HCT116 (cell line): ENCODE data around the gene CBY1. TPM values are rescaled to one million over a fixed set of nuclear protein-coding genes. Genes with fewer than 3 reads are reported as not detected.

ENCODE experiments used
- ATAC-seq: fragments of 200-7000 bp; cut with Tn5 transposase; 2 replicates; pipeline ENCODE4 v1.9.1; 2020; ENCODE audit warnings: mild to moderate bottlenecking, moderate library complexity
- BruUV-seq: library from RNA; stranded (reverse); fragments of 400-500 nt; replicated peaks from 2 replicates; lab custom pipeline; 2021; lab: Mats Ljungman, UMichigan
- CTCF ChIA-PET: fragments of 300-600 bp; sonication (Branson Sonifier 250); formaldehyde crosslinking; loops from one replicate; lab custom pipeline; 2021; ENCODE audit warnings: antibody characterized with exemption; lab: Charles Lee
- POLR2A ChIA-PET: fragments of 300-600, 350-600 bp; sonication (Branson Sonifier 250); formaldehyde crosslinking; loops from one replicate; lab custom pipeline; 2021; ENCODE audit warnings: antibody characterized with exemption; lab: Charles Lee
- RAD21 ChIA-PET, 2 experiments: fragments of 300-600 bp; sonication (Branson Sonifier 250); formaldehyde crosslinking; loops; one replicate each; lab custom pipeline; 2023; ENCODE audit warnings: low total read pairs in 2 of 2; ENCODE audit not compliant: uncharacterized antibody in 2 of 2, unreplicated experiment in 2 of 2, low non-redundant PET in 1 of 2; lab: Charles Lee
- DNase-seq: peaks from one replicate; pipeline ENCODE4 v3.0.0-alpha.2; 2010; ENCODE audit warnings: low read depth, low spot score
- H2AFZ ChIP-seq: fragments of 200-600 bp; shearing (Covaris generic), sonication (generic); 2 replicates; pipeline ENCODE4 v1.6.1; 2017; ENCODE audit warnings: low read depth, mixed run types, mixed read lengths, antibody characterized with exemption, low read length; ENCODE audit not compliant: poor library complexity, severe bottlenecking
- H3K27ac ChIP-seq: 2 replicates; pipeline ENCODE4 v1.5.1; 2012; ENCODE audit warnings: low read depth, low read length
- H3K27me3 ChIP-seq: fragments of 200-600 bp; sonication (generic); 2 replicates; pipeline ENCODE4 v1.6.1; 2016; ENCODE audit warnings: mixed run types, low read length, mixed read lengths; ENCODE audit not compliant: insufficient read depth
- H3K36me3 ChIP-seq, 2 experiments: fragments of 200-500 bp in 1 of 2; fragments of 200-600 bp in 1 of 2; sonication (Bioruptor generic) in 1 of 2; sonication (generic) in 1 of 2; 2 replicates each; pipeline versions ENCODE4 v1.5.1 to v1.6.1; 2014 to 2016; ENCODE audit warnings: low read length in 2 of 2, inconsistent platforms in 1 of 2, mixed read lengths in 1 of 2, mixed run types in 1 of 2; ENCODE audit not compliant: insufficient read depth in 2 of 2, control insufficient read depth in 1 of 2
- H3K4me1 ChIP-seq, 2 experiments: fragments of 200-600 bp in 1 of 2; sonication (generic) in 1 of 2; 2 replicates each; pipeline versions ENCODE4 v1.5.1 to v1.6.1; 2012 to 2017; ENCODE audit warnings: low read length in 2 of 2, inconsistent platforms in 1 of 2, mild to moderate bottlenecking in 1 of 2, mixed read lengths in 1 of 2, mixed run types in 1 of 2, moderate library complexity in 1 of 2; ENCODE audit not compliant: insufficient read depth in 2 of 2, control insufficient read depth in 1 of 2
- H3K4me2 ChIP-seq: fragments of 200-600 bp; sonication (generic); 2 replicates; pipeline ENCODE4 v1.6.1; 2017; ENCODE audit warnings: mixed run types, low read length, mixed read lengths
- H3K4me3 ChIP-seq, 2 experiments: fragments of 200-600 bp in 1 of 2; sonication (generic) in 1 of 2; replicated peaks in 1 of 2; 2 replicates each; pipeline ENCODE4 v1.5.1; 2011 to 2016; ENCODE audit warnings: low read length in 2 of 2, control low read depth in 1 of 2, low read depth in 1 of 2, mild to moderate bottlenecking in 1 of 2, mixed read lengths in 1 of 2, mixed run types in 1 of 2
- H3K79me2 ChIP-seq: fragments of 200-600 bp; sonication (generic); 2 replicates; pipeline ENCODE4 v1.6.1; 2017; ENCODE audit warnings: mild to moderate bottlenecking, mixed run types, low read length, moderate library complexity, mixed read lengths; ENCODE audit not compliant: insufficient read depth
- H3K9ac ChIP-seq: fragments of 200-600 bp; sonication (generic); 2 replicates; pipeline ENCODE4 v1.6.1; 2016; ENCODE audit warnings: low read length, mixed read lengths
- H3K9me2 ChIP-seq: fragments of 200-600 bp; sonication (generic), shearing (Covaris generic); 2 replicates; pipeline ENCODE4 v1.6.1; 2017; ENCODE audit warnings: mixed run types, mild to moderate bottlenecking, moderate library complexity; ENCODE audit not compliant: insufficient read depth
- H3K9me3 ChIP-seq, 2 experiments: fragments of 200-500 bp in 1 of 2; fragments of 200-600 bp in 1 of 2; sonication (Bioruptor generic) in 1 of 2; sonication (generic) in 1 of 2; 2 replicates each; pipeline ENCODE4 v1.6.1; 2014 to 2017; ENCODE audit warnings: low read length in 2 of 2, mixed read lengths in 2 of 2, inconsistent platforms in 1 of 2, low read depth in 1 of 2, mild to moderate bottlenecking in 1 of 2, mixed run types in 1 of 2, moderate library complexity in 1 of 2; ENCODE audit not compliant: control insufficient read depth in 1 of 2, insufficient read depth in 1 of 2
- H4K20me1 ChIP-seq: fragments of 200-600 bp; sonication (generic), shearing (Covaris generic); 2 replicates; pipeline ENCODE4 v1.6.1; 2017; ENCODE audit warnings: mixed run types, mild to moderate bottlenecking, moderate library complexity; ENCODE audit not compliant: insufficient read depth
- CBX3 ChIP-seq: IDR thresholded peaks from 2 replicates; pipeline ENCODE4 v1.6.1; 2012; ENCODE audit warnings: low read depth
- CEBPB ChIP-seq: IDR thresholded peaks from 2 replicates; pipeline ENCODE4 v1.6.1; 2012; ENCODE audit warnings: low read depth
- CTCF ChIP-seq, 3 experiments: fragments of 200-600 bp in 1 of 3; sonication (generic) in 1 of 3; IDR thresholded peaks in 2 of 3; conservative IDR thresholded peaks in 1 of 3; 2 replicates each; pipeline ENCODE4 v1.5.1; 2012 to 2017; ENCODE audit warnings: low read depth in 2 of 3, low read length in 2 of 3, antibody characterized with exemption in 1 of 3, borderline replicate concordance in 1 of 3, control low read depth in 1 of 3, mild to moderate bottlenecking in 1 of 3, mixed read lengths in 1 of 3, mixed run types in 1 of 3, moderate library complexity in 1 of 3; ENCODE audit not compliant: insufficient read depth in 1 of 3
- EZH2 ChIP-seq: fragments of 200-600 bp; sonication (generic); IDR thresholded peaks from 2 replicates; pipeline ENCODE4 v1.6.1; 2017; ENCODE audit warnings: antibody characterized with exemption, mixed run types
- EZH2phosphoT487 ChIP-seq: fragments of 200-600 bp; IDR thresholded peaks from 2 replicates; pipeline ENCODE4 v1.6.1; 2018; ENCODE audit warnings: antibody characterized with exemption, borderline replicate concordance
- FOSL1 ChIP-seq: IDR thresholded peaks from 2 replicates; pipeline ENCODE4 v1.6.1; 2012; ENCODE audit warnings: low read depth
- JUND ChIP-seq: IDR thresholded peaks from 2 replicates; pipeline ENCODE4 v1.6.1; 2012
- POLR2A ChIP-seq: IDR thresholded peaks from 2 replicates; pipeline ENCODE4 v1.7.0; 2011; ENCODE audit warnings: borderline replicate concordance; ENCODE audit not compliant: insufficient read depth, insufficient read length; ENCODE audit errors: extremely low read depth
- POLR2AphosphoS5 ChIP-seq: IDR thresholded peaks from 2 replicates; pipeline ENCODE4 v1.6.1; 2011; ENCODE audit warnings: mild to moderate bottlenecking, low read depth, low read length, moderate library complexity
- RAD21 ChIP-seq: IDR thresholded peaks from 2 replicates; pipeline ENCODE4 v1.6.1; 2012; ENCODE audit warnings: low read depth, mild to moderate bottlenecking
- REST ChIP-seq: IDR thresholded peaks from 2 replicates; pipeline ENCODE4 v1.6.1; 2012; ENCODE audit warnings: low read depth
- SIN3A ChIP-seq: IDR thresholded peaks from 2 replicates; pipeline ENCODE4 v1.6.1; 2012; ENCODE audit warnings: low read depth
- SP1 ChIP-seq: IDR thresholded peaks from 2 replicates; pipeline ENCODE4 v1.6.1; 2012; ENCODE audit warnings: low read depth
- SRF ChIP-seq: IDR thresholded peaks from 2 replicates; pipeline ENCODE4 v1.6.1; 2012; ENCODE audit warnings: low read depth
- TCF7L2 ChIP-seq: IDR thresholded peaks from 2 replicates; pipeline ENCODE4 v1.7.0; 2011; ENCODE audit warnings: borderline replicate concordance, inconsistent platforms; ENCODE audit not compliant: insufficient read depth, insufficient read length; ENCODE audit errors: extremely low read depth
- YY1 ChIP-seq: IDR thresholded peaks from 2 replicates; pipeline ENCODE4 v1.6.1; 2011; ENCODE audit warnings: low read length, low read depth, moderate library complexity, mild to moderate bottlenecking; ENCODE audit not compliant: insufficient replicate concordance; ENCODE audit errors: extremely low read depth
- ZBTB33 ChIP-seq: IDR thresholded peaks from 2 replicates; pipeline ENCODE4 v1.6.1; 2011; ENCODE audit warnings: mild to moderate bottlenecking, low read length, moderate library complexity; ENCODE audit not compliant: insufficient replicate concordance; ENCODE audit errors: extremely low read depth
- ZFX ChIP-seq: fragments of 450-650 bp; IDR thresholded peaks from 2 replicates; pipeline ENCODE4 v1.6.1; 2017
- ZNF274 ChIP-seq: fragments of 200-500 bp; sonication (Bioruptor generic); IDR thresholded peaks from 2 replicates; pipeline ENCODE4 v1.6.1; 2014; ENCODE audit warnings: mild to moderate bottlenecking, low read depth, low read length, inconsistent platforms
- intact Hi-C: fragments of 100-400 bp; cut with micrococcal nuclease; formaldehyde crosslinking; loops from 2 replicates; pipeline ENCODE4 v1.10.0; 2022
- total RNA-seq: library from RNA; stranded (reverse); gene quantifications from one replicate; pipeline ENCODE4 v1.2.1, GENCODE V29; 2021; ENCODE audit not compliant: unreplicated experiment
- TF ChIP-seq, protein P1 (sequence below): IDR thresholded peaks from 2 replicates; pipeline ENCODE4 v1.6.1; 2012

CBY1 gene
- total RNA-seq, 1 experiment from 2014 or later, result 27.6 TPM

- Histone ChIP-seq H3K9ac (peak overlapping the region; percentile 84), H4K20me1 (no peaks in the 10 kb centered on the region), H2AFZ (peak overlapping the region; percentile 94), H3K4me3 (peak overlapping the region; percentile 82 to 84), H3K27me3 (no peaks in the 10 kb centered on the region), H3K79me2 (peaks cover 12% of the 10 kb centered on the region), H3K9me3 (no peaks in the 10 kb centered on the region), H3K36me3 (no peaks in the 10 kb centered on the region), H3K4me2 (peak overlapping the region; percentile 96), H3K4me1 (peaks cover 4 to 24% of the 10 kb centered on the region in 2 experiments; a peak in 3 of 4 replicates), H3K27ac (peak overlapping the region; percentile 84), H3K9me2 (no peaks in the 10 kb centered on the region)
- ATAC-seq (peak; percentile 30), DNase-seq (no peak)
- POLR2A ChIA-PET, result no interaction called here
- TSS peak; percentile 88 for BruUV-seq
- intact Hi-C loops, result loop anchor here (2.0 kb wide), 1 partner anchor 25 kb away; the partner anchor contains the start of gene TOMM22
- RAD21 ChIA-PET, result no interaction called here
- TF ChIP-seq ZFX (no peak), FOSL1 (no peak), REST (no peak), POLR2AphosphoS5 (no peak), ZBTB33 (no peak), EZH2phosphoT487 (no peak), EZH2 (no peak), JUND (no peak), TCF7L2 (no peak), SP1 (no peak), YY1 (no peak), ZNF274 (no peak), SRF (no peak), CBX3 (no peak), POLR2A (no peak), CEBPB (no peak), SIN3A (no peak), CTCF (IDR thresholded peaks at IDR 0.05 in 2 of 3, conservative IDR thresholded peaks at IDR 0.05 in 1 of 3; ENCODE audit: borderline replicate concordance in 1 of 3, insufficient read depth in 1 of 3, low read depth in 2 of 3, low read length in 2 of 3) (no peak), RAD21 (no peak)
- TF ChIP-seq, protein P1, sequence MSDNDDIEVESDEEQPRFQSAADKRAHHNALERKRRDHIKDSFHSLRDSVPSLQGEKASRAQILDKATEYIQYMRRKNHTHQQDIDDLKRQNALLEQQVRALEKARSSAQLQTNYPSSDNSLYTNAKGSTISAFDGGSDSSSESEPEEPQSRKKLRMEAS, result no peak
- CTCF ChIA-PET, result no interaction called here
These were observed 751 bp upstream of the CBY1 start for GRCh38 chr22:38655519-38656255.
